ENCODE data around the gene IQCH. TPM values are rescaled to one million over a fixed set of nuclear protein-coding genes. Genes with fewer than 3 reads are reported as not detected.

Gene IQCH
- total and polyA plus RNA-seq, 9 of the 15 experiments (the other 6 are each of a cell fraction or from before 2014, with no cell fraction given), result 1.8 to 3.9 (median 2.7) TPM

DNA sequence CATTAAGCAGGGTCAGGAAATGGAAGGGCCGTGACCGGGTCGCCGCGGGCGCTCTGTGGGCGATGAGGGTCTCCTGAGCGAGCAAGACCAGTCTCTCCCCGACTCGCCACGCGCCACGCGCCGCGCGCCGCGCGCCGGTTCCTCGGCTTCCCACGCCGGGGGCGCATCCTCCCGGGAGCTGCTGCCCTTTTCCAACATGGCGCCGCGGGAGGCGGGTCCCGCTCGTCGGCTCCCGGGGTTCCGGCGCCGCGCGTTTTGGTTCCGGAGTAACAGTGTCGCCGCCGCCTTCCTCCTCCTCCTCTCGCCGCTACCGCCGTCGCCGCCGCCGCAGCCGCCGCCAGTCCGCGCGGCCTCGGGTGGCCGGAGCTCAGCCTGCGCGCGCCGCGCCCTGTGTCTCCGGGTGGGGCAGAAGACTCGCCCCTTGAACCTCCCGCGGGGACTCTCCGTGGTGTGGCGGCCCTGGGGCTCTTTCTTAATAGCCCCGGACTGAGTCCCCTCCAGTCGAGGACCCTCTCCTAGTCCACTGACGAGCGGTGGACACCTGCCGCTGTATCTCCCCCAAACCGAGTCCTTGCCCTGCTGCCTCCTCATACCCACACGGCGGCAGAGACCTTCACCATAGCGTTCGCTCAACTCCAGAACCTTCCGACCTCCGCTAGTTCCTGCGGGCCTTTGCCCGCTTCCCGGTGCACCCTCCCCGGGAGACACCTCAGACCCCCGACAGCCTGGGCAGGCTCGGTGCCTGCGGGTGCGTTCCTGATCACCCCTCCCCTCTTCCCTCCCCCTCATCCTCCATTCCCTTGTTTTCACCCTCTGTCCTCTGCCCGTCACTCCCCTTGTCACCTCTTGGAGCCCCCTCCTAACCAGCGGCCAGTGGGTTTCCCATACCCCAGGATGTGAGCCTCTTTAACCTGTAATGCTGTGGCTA lies 288.1 kb downstream of the IQCH start, which contains the start of gene MAP2K5 (continued):
- TF ChIP-seq TAF1 (IDR thresholded peaks at IDR 0.05; ENCODE audit: control insufficient read depth, extremely low read depth, insufficient read depth, low read length, severe bottlenecking) (peak; percentile 83), SAP30 (IDR thresholded peaks at IDR 0.05; ENCODE audit: borderline replicate concordance, insufficient read depth, low read depth, low read length, poor library complexity, severe bottlenecking) (peak; percentile 15), TCF7L2 (IDR thresholded peaks at IDR 0.05; ENCODE audit: low read depth, low read length) (no peak), RBM17 (IDR thresholded peaks at IDR 0.05; ENCODE audit: borderline replicate concordance, low read depth, low read length) (no peak), GATAD2A (IDR thresholded peaks at IDR 0.05) (no peak), CBX8 (IDR thresholded peaks at IDR 0.05; ENCODE audit: borderline replicate concordance, extremely low read depth, low read depth, low read length, poor library complexity, severe bottlenecking) (no peak), FOXA3 (CRISPR knock-in tag; conservative IDR thresholded peaks at IDR 0.05 in 1 of 2, IDR thresholded peaks at IDR 0.05 in 1 of 2) (no peak), HNRNPL (IDR thresholded peaks at IDR 0.05; ENCODE audit: low read depth, low read length) (no peak), FOXM1 (IDR thresholded peaks at IDR 0.05; ENCODE audit: low read depth) (no peak), FOXM1 (CRISPR knock-in tag; IDR thresholded peaks at IDR 0.05; ENCODE audit: low read depth) (no peak), KDM5B (IDR thresholded peaks at IDR 0.05; ENCODE audit: insufficient replicate concordance, low read depth, low read length) (peak; percentile 65), ZNF584 (CRISPR knock-in tag; IDR thresholded peaks at IDR 0.05; ENCODE audit: low read depth) (no peak), POLR2H (tag; IDR thresholded peaks at IDR 0.05; ENCODE audit: low read depth) (peak; percentile 58; the same call in 1 of the 2 replicates)
- TF ChIP-seq, protein P1, sequence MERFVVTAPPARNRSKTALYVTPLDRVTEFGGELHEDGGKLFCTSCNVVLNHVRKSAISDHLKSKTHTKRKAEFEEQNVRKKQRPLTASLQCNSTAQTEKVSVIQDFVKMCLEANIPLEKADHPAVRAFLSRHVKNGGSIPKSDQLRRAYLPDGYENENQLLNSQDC (CRISPR knock-in tag; IDR thresholded peaks at IDR 0.05), result no peak
- TF ChIP-seq, protein P2, sequence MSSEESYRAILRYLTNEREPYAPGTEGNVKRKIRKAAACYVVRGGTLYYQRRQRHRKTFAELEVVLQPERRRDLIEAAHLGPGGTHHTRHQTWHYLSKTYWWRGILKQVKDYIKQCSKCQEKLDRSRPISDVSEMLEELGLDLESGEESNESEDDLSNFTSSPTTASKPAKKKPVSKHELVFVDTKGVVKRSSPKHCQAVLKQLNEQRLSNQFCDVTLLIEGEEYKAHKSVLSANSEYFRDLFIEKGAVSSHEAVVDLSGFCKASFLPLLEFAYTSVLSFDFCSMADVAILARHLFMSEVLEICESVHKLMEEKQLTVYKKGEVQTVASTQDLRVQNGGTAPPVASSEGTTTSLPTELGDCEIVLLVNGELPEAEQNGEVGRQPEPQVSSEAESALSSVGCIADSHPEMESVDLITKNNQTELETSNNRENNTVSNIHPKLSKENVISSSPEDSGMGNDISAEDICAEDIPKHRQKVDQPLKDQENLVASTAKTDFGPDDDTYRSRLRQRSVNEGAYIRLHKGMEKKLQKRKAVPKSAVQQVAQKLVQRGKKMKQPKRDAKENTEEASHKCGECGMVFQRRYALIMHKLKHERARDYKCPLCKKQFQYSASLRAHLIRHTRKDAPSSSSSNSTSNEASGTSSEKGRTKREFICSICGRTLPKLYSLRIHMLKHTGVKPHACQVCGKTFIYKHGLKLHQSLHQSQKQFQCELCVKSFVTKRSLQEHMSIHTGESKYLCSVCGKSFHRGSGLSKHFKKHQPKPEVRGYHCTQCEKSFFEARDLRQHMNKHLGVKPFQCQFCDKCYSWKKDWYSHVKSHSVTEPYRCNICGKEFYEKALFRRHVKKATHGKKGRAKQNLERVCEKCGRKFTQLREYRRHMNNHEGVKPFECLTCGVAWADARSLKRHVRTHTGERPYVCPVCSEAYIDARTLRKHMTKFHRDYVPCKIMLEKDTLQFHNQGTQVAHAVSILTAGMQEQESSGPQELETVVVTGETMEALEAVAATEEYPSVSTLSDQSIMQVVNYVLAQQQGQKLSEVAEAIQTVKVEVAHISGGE (CRISPR knock-in tag; IDR thresholded peaks at IDR 0.05), result peak; percentile 47 to 98 (median 88); a peak in 5 of 6 replicates
- TF ChIP-seq, protein P3, sequence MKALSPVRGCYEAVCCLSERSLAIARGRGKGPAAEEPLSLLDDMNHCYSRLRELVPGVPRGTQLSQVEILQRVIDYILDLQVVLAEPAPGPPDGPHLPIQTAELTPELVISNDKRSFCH (CRISPR knock-in tag; IDR thresholded peaks at IDR 0.05), result no peak
- TF ChIP-seq, protein P3 (tag; IDR thresholded peaks at IDR 0.05), result 0 out of 2 replicates have a peak, but pooled peaks have one; percentile 33

Measured in K562 (cell line).